RWPE1 (cell line): ENCODE results near the gene SPSB4.

Experiments used
- CTCF ChIA-PET: fragments of 350-600 bp; sonication (Branson Sonifier 250); formaldehyde crosslinking; extraction: SDS; loops from one replicate; lab custom pipeline; 2021; lab: Yijun Ruan, JAX
- POLR2A ChIA-PET: fragments of 400-600 bp; formaldehyde crosslinking; extraction: SDS; loops from one replicate; lab custom pipeline; 2020; ENCODE audit warnings: antibody characterized with exemption; ENCODE audit not compliant: low non-redundant PET; lab: Yijun Ruan, JAX
- DNase-seq: peaks from one replicate; pipeline ENCODE4 v3.0.0; 2012; ENCODE audit warnings: low spot score
- H3K27ac ChIP-seq: fragments of 450-650 bp; 2 replicates; pipeline ENCODE4 v1.5.1; 2017
- TF ChIP-seq, protein P1 (sequence below): fragments of 450-650 bp; conservative IDR thresholded peaks from 2 replicates; pipeline ENCODE4 v1.5.1; 2017; ENCODE audit warnings: low read depth, mild to moderate bottlenecking

The SPSB4 gene

DNA sequence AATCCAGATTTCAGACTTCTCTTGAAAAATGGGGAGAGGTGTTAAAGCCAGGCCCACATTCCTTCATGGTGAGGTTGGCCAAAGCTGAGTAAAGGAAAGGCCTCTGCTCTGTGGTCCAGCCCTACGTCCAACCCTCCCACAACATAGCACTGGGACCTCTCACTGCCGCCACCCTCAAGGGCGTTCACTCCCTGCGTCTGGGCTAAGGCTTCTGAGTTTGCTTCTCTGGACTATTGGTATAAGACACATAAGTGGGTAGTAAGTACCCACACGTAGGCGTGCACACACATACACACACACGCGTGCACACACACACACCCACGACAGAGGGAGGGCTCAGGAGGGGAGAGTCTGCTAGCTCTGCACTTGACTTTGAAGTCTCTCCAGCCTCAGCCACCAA lies 100.3 kb downstream of the SPSB4 start:
- ChIA-PET POLR2A (no interaction called here), CTCF (interaction anchor here (0.6 to 1.2 kb wide), 3 partner anchors 9 to 1675 kb away, joined by 4 read pairs; no protein-coding TSS in a partner anchor)
- TF ChIP-seq, protein P1, sequence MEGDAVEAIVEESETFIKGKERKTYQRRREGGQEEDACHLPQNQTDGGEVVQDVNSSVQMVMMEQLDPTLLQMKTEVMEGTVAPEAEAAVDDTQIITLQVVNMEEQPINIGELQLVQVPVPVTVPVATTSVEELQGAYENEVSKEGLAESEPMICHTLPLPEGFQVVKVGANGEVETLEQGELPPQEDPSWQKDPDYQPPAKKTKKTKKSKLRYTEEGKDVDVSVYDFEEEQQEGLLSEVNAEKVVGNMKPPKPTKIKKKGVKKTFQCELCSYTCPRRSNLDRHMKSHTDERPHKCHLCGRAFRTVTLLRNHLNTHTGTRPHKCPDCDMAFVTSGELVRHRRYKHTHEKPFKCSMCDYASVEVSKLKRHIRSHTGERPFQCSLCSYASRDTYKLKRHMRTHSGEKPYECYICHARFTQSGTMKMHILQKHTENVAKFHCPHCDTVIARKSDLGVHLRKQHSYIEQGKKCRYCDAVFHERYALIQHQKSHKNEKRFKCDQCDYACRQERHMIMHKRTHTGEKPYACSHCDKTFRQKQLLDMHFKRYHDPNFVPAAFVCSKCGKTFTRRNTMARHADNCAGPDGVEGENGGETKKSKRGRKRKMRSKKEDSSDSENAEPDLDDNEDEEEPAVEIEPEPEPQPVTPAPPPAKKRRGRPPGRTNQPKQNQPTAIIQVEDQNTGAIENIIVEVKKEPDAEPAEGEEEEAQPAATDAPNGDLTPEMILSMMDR, result no peak
- no peak overlapping the region for H3K27ac ChIP-seq
- no peak for DNase-seq

DNA sequence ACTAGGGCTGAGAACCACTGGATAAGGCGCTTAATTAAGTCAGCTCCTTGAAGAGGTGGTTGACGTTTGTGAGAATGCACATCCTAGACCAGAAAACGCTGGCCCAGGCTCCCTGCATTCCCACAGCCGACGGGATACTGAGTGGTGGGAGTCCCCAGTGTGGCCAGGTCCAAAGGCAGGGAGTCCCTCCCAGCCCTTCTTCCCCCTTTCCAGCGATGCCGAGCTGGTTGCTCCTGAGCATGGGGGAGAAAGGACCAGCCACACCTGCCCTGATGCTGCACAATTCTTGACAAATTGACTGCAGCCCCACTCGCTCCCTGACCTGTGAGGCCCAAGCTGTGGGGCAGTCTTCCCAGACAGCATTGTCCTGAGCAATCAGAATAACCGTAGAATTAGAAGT lies 101.0 kb downstream of the SPSB4 start:
- no peak overlapping the region for H3K27ac ChIP-seq
- TF ChIP-seq, protein P1, result no peak
- ChIA-PET POLR2A (no interaction called here), CTCF (interaction anchor here (1.2 kb wide), 1 partner anchor 8 kb away, joined by 4 read pairs; no protein-coding TSS in a partner anchor)
- no peak for DNase-seq

DNA sequence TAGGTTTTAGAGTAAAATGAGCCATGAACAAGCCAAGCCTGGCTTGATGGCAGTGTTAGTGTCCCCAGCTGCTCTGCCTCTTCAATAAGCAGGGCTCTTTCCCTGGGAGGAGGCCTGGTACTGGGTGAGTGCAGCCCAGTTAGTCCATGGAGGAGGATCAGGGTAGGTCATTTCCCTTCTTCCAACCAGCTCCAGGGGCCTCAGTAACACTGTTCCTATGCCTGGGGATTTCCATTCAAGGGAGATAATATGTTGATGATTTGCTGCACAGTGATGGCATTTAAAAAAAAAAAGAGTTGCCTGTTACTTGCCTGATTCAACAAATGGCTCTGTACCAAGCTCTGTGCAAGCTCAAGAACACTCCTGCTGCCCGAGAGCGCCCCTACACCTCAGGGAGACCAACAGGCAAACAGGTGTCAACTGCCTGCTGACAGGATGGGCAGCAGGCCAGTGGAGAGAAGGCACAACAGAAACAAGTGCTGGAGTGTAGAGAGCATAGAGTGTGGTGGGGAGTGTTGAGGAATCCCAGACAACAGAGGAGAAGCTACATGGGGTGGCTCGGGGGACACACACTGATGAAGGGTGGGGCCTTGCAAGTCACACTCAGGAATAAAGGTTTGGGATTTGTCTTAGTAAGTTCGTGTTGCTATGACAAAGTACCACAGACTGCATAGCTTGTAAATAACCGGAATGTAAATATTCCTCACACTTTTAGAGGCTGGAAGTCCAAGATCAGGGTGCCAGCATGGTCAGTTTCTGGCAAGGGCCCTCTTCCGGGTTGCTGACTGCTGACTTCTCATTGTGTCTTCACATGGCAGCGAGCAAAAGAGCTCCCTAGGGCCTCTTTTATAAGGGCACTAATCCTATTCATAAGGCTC lies 101.9 kb downstream of the SPSB4 start:
- H3K27ac ChIP-seq, result no peak overlapping the region
- no peak for DNase-seq
- ChIA-PET CTCF (interaction anchor here (0.7 to 1.2 kb wide), 3 partner anchors 8 to 39 kb away, joined by 3 to 4 read pairs (median 3); no protein-coding TSS in a partner anchor), POLR2A (no interaction called here)
- TF ChIP-seq, protein P1, result no peak

DNA sequence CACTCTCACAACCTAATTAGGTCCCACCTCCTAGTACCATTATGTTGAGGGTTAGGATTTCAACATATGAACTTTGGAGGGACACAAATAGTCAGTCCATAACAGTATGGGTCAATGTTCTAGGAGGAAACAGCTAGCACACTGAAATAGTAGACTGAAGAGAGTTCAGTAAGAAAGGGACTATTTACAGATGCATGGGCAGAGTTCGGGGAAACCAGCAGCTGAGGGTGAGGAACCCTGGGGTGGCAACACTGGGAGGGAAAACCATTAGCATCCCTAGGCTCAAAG lies 102.5 kb downstream of the SPSB4 start:
- POLR2A ChIA-PET, result no interaction called here
- no peak for DNase-seq
- TF ChIP-seq, protein P1, result no peak
- H3K27ac ChIP-seq, result no peak overlapping the region
- CTCF ChIA-PET, result interaction anchor here (0.7 to 0.8 kb wide), 2 partner anchors 23 to 38 kb away, joined by 3 read pairs; no protein-coding TSS in a partner anchor

DNA sequence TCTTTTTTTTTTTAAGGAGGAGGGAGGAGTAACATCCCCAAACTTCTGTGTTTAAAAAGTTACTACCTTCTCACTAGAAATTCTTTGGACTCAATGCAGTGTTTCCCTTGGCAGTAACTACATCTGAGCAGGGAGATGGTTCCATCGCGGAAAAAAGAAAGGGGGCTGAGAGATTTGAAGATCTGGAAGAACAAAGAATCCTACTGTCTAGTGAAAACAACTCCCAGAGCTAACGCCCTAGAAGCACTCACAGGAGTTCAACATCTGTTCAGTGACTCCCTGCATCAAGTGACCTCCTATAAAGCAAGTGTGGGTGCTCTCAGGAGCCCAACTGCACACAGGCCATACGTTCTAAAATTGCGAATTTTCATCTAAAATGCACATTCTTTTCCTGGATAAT lies 113.7 kb downstream of the SPSB4 start:
- POLR2A ChIA-PET, result no interaction called here
- no peak overlapping the region for H3K27ac ChIP-seq
- CTCF ChIA-PET, result interaction anchor here (0.7 kb wide), 1 partner anchor 10 kb away, joined by 4 read pairs; no protein-coding TSS in a partner anchor
- no peak for DNase-seq
- TF ChIP-seq, protein P1, result no peak

DNA sequence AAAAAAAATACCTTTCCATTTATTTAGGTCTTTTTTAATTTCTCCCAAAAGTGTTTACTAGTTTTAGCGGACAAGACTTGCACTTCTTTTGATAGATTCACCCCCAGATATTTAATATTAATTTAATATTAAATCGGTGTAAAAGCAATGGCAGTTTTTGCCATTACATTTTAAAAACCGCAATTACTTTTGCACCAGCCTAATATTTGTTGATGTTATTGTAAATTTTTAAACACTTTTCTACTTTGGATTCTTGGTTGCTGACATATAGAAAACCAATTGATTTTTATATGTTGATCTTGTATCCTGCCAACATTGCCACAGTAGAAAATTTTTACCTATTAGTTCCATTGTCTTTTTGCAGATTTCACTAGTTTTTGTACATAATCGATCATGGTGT lies 116.5 kb downstream of the SPSB4 start:
- no peak overlapping the region for H3K27ac ChIP-seq
- POLR2A ChIA-PET, result no interaction called here
- TF ChIP-seq, protein P1, result no peak
- CTCF ChIA-PET, result no interaction called here
- DNase-seq, result no peak
